Esophagus squamous epithelium (tissue), 5 donors: ENCODE results near the gene ABR. TPM values are rescaled to one million over a fixed set of nuclear protein-coding genes. Genes with fewer than 3 reads are reported as not detected.

Experiments
- DNase-seq: peaks from one replicate; lab custom pipeline; 2025; lab: John Stamatoyannopoulos, UW
- H3K27ac ChIP-seq, 4 donors: fragments of 200-600 bp; sonication (generic); one replicate each; pipeline ENCODE4 v1.5.1; 2016 to 2019; ENCODE audit warnings: mild to moderate bottlenecking in 1 of 4
- H3K27me3 ChIP-seq, 4 donors: fragments of 200-600 bp; sonication (generic); 1 replicate in 3 of 4; 2 replicates in 1 of 4; pipeline versions ENCODE4 v1.5.1 to v1.6.0; 2017 to 2021; ENCODE audit warnings: antibody characterized with exemption in 1 of 4
- H3K36me3 ChIP-seq, 3 donors: fragments of 200-600 bp; sonication (generic); one replicate each; pipeline ENCODE4 v1.5.1; 2016 to 2019
- H3K4me1 ChIP-seq, 3 donors: fragments of 200-600 bp; sonication (generic); one replicate each; pipeline ENCODE4 v1.5.1; 2017 to 2019
- H3K4me3 ChIP-seq, 4 donors: fragments of 200-600 bp; sonication (generic); 1 replicate in 3 of 4; 2 replicates in 1 of 4; pipeline ENCODE4 v1.5.1; 2016 to 2019; ENCODE audit warnings: mild to moderate bottlenecking in 2 of 4, moderate library complexity in 1 of 4
- H3K9me3 ChIP-seq, 3 donors: fragments of 200-600 bp; sonication (generic); one replicate each; pipeline ENCODE4 v1.5.1; 2016 to 2019
- POLR2A ChIP-seq, 4 donors: fragments of 450-650 bp; IDR thresholded peaks; one replicate each; pipeline ENCODE4 v1.6.1; 2017; ENCODE audit warnings: antibody characterized with exemption in 4 of 4, mild to moderate bottlenecking in 4 of 4, moderate library complexity in 3 of 4
- WGBS, 2 donors: methylation state at CpG; one replicate each; pipeline ENCODE4 v1.1.5; 2018; 5-methylcytosine and 5-hydroxymethylcytosine counted together
- intact Hi-C: fragments of 100-400 bp; cut with DNase I; formaldehyde crosslinking; loops from one replicate; pipeline ENCODE4 v1.15.0; 2022
- total RNA-seq, 4 donors: library from RNA; depleted of rRNA; stranded (reverse); fragments of >200 nt; gene quantifications; one replicate each; pipeline ENCODE4 v1.1.0, GENCODE V29; 2016
- TF ChIP-seq, protein P1 (sequence below), 6 experiments: fragments of 450-650 bp in 4 of 6; fragments of 200-600 bp in 2 of 6; sonication (generic) in 2 of 6; IDR thresholded peaks; one replicate each; pipeline ENCODE4 v1.5.1; 2016 to 2019; ENCODE audit warnings: antibody characterized with exemption in 6 of 6, mild to moderate bottlenecking in 4 of 6, moderate library complexity in 4 of 6
- donor health status: DM: yes; HTN: yes; CAD: no.

The ABR gene
- total RNA-seq, 4 donors from 2014 or later, result 62.1 to 248 (median 75.5) TPM

DNA sequence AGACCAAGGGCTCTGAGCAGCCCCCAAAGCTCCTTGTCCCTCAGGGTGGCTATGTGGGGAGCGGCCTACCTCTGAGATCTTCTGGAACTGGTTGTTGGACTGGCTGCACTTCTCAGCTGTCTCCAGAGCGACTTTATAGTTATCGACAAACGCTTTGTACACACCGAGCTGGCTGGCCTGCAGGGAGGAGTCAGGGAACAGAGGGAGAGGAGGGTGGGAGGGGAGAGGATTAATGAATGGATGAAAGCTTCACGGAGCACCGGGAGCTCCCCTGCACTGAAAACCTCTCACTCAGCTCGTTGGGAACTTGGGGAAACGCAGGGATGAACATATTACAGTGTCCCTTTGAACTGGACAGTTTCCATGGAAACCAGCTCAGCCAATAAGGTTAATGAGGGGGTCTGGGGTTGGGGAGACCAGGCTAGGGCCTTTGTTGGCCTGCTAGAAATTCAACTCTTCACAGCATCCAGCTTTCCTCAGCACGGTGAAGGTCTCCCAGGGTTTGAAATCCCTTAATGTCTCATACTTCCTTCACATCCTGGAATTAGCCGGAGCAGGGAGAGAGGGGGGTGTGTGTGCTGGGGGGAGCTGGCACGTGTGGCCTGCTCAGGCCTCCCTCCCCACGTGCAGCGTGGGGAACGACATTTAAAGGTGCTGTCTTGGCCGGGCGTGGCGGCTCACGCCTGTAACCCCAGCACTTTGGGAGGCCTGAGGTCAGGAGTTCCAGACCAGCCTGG lies 96.2 kb downstream of the ABR start:
- Histone ChIP-seq H3K27me3 (no peaks in the 10 kb centered on the region), H3K27ac (peak overlapping the region in 3 of 4 donors; percentile 15 to 42 (median 24)), H3K9me3 (no peaks in the 10 kb centered on the region), H3K36me3 (peaks cover 2 to 82% (median 24%) of the 10 kb centered on the region in 3 donors), H3K4me3 (no peak overlapping the region), H3K4me1 (peaks cover 28 to 82% (median 44%) of the 10 kb centered on the region in 3 donors)
- WGBS, 2 donors, result 44 to 70% methylated on average over 9 to 13 of the region's 19 CpGs
- intact Hi-C loops, result no loop called here
- TF ChIP-seq, protein P1, sequence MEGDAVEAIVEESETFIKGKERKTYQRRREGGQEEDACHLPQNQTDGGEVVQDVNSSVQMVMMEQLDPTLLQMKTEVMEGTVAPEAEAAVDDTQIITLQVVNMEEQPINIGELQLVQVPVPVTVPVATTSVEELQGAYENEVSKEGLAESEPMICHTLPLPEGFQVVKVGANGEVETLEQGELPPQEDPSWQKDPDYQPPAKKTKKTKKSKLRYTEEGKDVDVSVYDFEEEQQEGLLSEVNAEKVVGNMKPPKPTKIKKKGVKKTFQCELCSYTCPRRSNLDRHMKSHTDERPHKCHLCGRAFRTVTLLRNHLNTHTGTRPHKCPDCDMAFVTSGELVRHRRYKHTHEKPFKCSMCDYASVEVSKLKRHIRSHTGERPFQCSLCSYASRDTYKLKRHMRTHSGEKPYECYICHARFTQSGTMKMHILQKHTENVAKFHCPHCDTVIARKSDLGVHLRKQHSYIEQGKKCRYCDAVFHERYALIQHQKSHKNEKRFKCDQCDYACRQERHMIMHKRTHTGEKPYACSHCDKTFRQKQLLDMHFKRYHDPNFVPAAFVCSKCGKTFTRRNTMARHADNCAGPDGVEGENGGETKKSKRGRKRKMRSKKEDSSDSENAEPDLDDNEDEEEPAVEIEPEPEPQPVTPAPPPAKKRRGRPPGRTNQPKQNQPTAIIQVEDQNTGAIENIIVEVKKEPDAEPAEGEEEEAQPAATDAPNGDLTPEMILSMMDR (IDR thresholded peaks at IDR 0.05), result no peak
- TF ChIP-seq POLR2A (IDR thresholded peaks at IDR 0.05), result no peak
- no peak for DNase-seq

DNA sequence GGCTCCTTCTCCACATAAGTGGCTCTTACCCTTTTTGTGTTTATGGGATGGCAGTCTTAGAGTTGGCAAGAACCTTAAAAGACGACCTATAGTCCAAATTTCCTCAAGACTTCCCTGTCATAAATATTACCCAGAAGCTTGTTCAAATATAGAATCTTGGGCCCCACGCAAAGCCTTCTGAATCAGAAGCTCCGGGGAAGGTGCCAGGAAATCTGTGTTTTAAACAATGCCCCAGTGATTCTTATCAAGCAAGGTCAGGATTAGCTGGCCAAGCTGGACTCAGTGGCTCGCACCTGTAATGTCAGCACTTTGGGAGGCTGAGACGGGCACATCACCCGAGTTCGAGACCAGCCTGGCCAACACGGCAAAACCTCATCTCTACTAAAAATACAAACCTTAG lies 97.2 kb downstream of the ABR start:
- Histone ChIP-seq H3K4me3 (no peak overlapping the region), H3K27ac (peak overlapping the region; percentile 6 to 65 (median 53)), H3K4me1 (peaks cover 22 to 71% (median 34%) of the 10 kb centered on the region in 3 donors), H3K9me3 (no peaks in the 10 kb centered on the region), H3K36me3 (peaks cover 7 to 92% (median 30%) of the 10 kb centered on the region in 3 donors), H3K27me3 (no peaks in the 10 kb centered on the region)
- intact Hi-C loops, result no loop called here
- TF ChIP-seq POLR2A (IDR thresholded peaks at IDR 0.05), result no peak
- TF ChIP-seq, protein P1 (IDR thresholded peaks at IDR 0.05), result no peak
- no peak for DNase-seq
- 16 to 43% methylated on average over 7 of the region's 8 CpGs for WGBS, 2 donors

DNA sequence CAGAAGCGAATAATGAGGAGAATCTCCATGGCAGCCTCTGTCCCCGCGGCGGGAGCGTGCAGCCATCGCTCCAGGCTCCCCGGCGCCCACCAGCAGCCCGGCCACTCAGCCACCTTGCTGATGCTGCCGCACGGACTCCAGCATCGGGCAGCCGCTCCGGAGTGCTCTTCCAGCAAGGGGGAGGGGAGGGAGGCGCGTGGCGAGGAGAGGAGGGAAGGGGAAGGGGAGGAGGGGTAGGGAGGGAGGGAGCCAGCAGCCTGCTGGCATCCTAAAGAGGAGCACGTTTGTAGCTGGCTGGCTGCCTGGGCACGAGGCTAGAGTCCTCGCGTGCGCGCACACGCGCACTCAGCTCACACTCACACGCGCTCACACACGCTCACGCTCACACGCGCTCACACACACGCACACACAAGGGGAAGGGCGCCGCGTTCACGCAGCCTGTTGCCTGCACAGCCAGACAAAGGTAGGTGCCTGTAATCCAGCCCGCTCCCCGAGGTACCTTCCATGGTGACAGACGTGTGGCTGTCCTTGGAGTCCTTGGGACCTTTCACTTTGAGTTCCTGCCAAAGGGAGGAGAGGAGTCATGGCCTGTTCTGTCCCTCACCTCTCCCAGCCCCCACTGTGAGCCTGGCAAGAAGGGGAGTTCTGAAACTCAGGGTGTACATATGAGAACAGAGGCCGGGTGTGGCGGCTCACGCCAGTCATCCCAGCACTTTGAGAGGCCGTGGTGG lies 100.8 kb downstream of the ABR start:
- TF ChIP-seq, protein P1 (IDR thresholded peaks at IDR 0.05), result no peak
- TF ChIP-seq POLR2A (IDR thresholded peaks at IDR 0.05), result no peak
- Histone ChIP-seq H3K4me3 (no peak overlapping the region), H3K4me1 (peaks cover 21 to 72% (median 27%) of the 10 kb centered on the region in 3 donors), H3K27ac (no peak overlapping the region), H3K9me3 (no peaks in the 10 kb centered on the region), H3K36me3 (peaks cover 7 to 97% (median 40%) of the 10 kb centered on the region in 3 donors), H3K27me3 (no peaks in the 10 kb centered on the region)
- 63 to 91% methylated on average over 14 to 16 of the region's 43 CpGs for WGBS, 2 donors
- intact Hi-C loops, result no loop called here
- no peak for DNase-seq

DNA sequence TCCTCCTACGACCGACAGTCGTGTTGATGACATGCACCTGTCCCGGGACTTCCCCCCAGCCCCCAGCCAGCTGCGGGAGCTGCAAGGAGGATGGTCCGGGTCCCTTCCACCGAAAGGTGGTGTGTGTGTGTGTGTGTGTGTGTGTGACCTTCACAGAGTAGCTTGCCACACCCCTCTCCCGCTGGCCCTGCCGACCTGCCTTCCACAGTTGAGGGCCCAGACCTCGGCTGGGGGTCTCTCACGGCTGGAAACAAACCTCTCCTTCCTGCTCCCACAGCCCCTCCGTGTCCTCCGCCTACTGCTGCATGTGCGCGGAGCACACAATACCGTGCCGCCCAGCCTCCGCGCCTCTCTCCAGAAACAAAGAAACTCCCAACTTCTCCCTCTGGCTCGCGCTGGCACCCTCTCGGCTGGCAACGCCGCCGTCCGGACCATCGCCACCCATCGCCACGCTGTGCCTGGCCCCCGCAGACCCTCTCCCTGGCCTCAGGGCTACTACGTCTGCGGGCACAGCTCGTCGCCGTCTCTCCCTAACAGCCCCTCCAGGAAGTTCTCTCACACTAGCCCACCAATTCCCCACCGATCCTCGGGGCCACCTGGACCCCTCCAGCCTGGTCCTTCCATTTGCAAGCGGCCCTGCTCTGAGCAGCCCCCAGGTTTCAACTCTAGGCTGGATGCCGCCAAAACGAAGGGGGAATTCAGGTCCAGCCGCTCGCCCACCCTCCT lies 101.6 kb downstream of the ABR start:
- Histone ChIP-seq H3K4me1 (peaks cover 21 to 65% (median 24%) of the 10 kb centered on the region in 3 donors), H3K4me3 (no peak overlapping the region), H3K9me3 (no peaks in the 10 kb centered on the region), H3K36me3 (peaks cover 7 to 97% (median 40%) of the 10 kb centered on the region in 3 donors), H3K27ac (no peak overlapping the region), H3K27me3 (no peaks in the 10 kb centered on the region)
- DNase-seq, result no peak
- intact Hi-C loops, result no loop called here
- 88 to 91% methylated on average over 16 to 24 of the region's 42 CpGs for WGBS, 2 donors
- TF ChIP-seq, protein P1 (IDR thresholded peaks at IDR 0.05), result no peak
- TF ChIP-seq POLR2A (IDR thresholded peaks at IDR 0.05), result no peak
